ENCODE data around the gene LRRC27.

The LRRC27 gene

GRCh38 chr10:132423966-132424861 is 92.2 kb downstream of the LRRC27 start:
- no peaks in the 10 kb centered on the region for H3K36me3 ChIP-seq (ENCODE audit: insufficient read depth, low read length)
- no peak overlapping the region for H3K9ac ChIP-seq (ENCODE audit: low read depth, low read length)
- peaks cover 21% of the 10 kb centered on the region; the same call in 1 of the 2 replicates for H3K4me1 ChIP-seq (ENCODE audit: insufficient read depth, low read length)
- H3K9me3 ChIP-seq (ENCODE audit: control insufficient read depth, insufficient read depth, low read length), result no peaks in the 10 kb centered on the region

GRCh38 chr10:132425029-132425756 is 93.2 kb downstream of the LRRC27 start:
- Histone ChIP-seq H3K9me3 (ENCODE audit: control insufficient read depth, insufficient read depth, low read length) (no peaks in the 10 kb centered on the region), H3K4me1 (ENCODE audit: insufficient read depth, low read length) (peaks cover 18% of the 10 kb centered on the region; the same call in 1 of the 2 replicates), H3K36me3 (ENCODE audit: insufficient read depth, low read length) (no peaks in the 10 kb centered on the region), H3K9ac (ENCODE audit: low read depth, low read length) (no peak overlapping the region)

- Histone ChIP-seq H3K4me1 (ENCODE audit: insufficient read depth, low read length) (peaks cover 12% of the 10 kb centered on the region; the same call in 1 of the 2 replicates), H3K9ac (ENCODE audit: low read depth, low read length) (no peak overlapping the region), H3K36me3 (ENCODE audit: insufficient read depth, low read length) (no peaks in the 10 kb centered on the region), H3K9me3 (ENCODE audit: control insufficient read depth, insufficient read depth, low read length) (no peaks in the 10 kb centered on the region)
These were observed 93.8 kb downstream of the LRRC27 start for GRCh38 chr10:132425757-132426155.

- Histone ChIP-seq H3K4me1 (ENCODE audit: insufficient read depth, low read length) (peaks cover 4% of the 10 kb centered on the region; the same call in 1 of the 2 replicates), H3K9ac (ENCODE audit: low read depth, low read length) (no peak overlapping the region)
These were observed 95.2 kb downstream of the LRRC27 start for GRCh38 chr10:132427006-132427771.

GRCh38 chr10:132427939-132428367 is 96.0 kb downstream of the LRRC27 start:
- no peaks in the 10 kb centered on the region; the same call in 1 of the 2 replicates for H3K4me1 ChIP-seq (ENCODE audit: insufficient read depth, low read length)
- H3K36me3 ChIP-seq (ENCODE audit: insufficient read depth, low read length), result no peaks in the 10 kb centered on the region
- no peaks in the 10 kb centered on the region for H3K9me3 ChIP-seq (ENCODE audit: control insufficient read depth, insufficient read depth, low read length)
- H3K9ac ChIP-seq (ENCODE audit: low read depth, low read length), result no peak overlapping the region

More at GRCh38 chr10:132427006-132427771, 95.2 kb downstream of the LRRC27 start:
- Histone ChIP-seq H3K9me3 (ENCODE audit: control insufficient read depth, insufficient read depth, low read length) (no peaks in the 10 kb centered on the region), H3K36me3 (ENCODE audit: insufficient read depth, low read length) (no peaks in the 10 kb centered on the region)

- Histone ChIP-seq H3K9ac (ENCODE audit: low read depth, low read length) (no peak overlapping the region), H3K36me3 (ENCODE audit: insufficient read depth, low read length) (no peaks in the 10 kb centered on the region), H3K4me1 (ENCODE audit: insufficient read depth, low read length) (no peaks in the 10 kb centered on the region; the same call in 1 of the 2 replicates), H3K9me3 (ENCODE audit: control insufficient read depth, insufficient read depth, low read length) (no peaks in the 10 kb centered on the region)
These were observed 96.5 kb downstream of the LRRC27 start for GRCh38 chr10:132428486-132428995.
